ENCODE results near the gene PTPRF.

The PTPRF gene

DNA sequence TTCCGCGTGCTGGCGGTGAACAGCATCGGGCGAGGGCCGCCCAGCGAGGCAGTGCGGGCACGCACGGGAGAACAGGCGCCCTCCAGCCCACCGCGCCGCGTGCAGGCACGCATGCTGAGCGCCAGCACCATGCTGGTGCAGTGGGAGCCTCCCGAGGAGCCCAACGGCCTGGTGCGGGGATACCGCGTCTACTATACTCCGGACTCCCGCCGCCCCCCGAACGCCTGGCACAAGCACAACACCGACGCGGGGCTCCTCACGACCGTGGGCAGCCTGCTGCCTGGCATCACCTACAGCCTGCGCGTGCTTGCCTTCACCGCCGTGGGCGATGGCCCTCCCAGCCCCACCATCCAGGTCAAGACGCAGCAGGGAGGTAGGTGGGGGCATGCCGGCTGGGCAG, 60.5 kb downstream of the PTPRF start:
- TF ChIP-seq, protein P1, sequence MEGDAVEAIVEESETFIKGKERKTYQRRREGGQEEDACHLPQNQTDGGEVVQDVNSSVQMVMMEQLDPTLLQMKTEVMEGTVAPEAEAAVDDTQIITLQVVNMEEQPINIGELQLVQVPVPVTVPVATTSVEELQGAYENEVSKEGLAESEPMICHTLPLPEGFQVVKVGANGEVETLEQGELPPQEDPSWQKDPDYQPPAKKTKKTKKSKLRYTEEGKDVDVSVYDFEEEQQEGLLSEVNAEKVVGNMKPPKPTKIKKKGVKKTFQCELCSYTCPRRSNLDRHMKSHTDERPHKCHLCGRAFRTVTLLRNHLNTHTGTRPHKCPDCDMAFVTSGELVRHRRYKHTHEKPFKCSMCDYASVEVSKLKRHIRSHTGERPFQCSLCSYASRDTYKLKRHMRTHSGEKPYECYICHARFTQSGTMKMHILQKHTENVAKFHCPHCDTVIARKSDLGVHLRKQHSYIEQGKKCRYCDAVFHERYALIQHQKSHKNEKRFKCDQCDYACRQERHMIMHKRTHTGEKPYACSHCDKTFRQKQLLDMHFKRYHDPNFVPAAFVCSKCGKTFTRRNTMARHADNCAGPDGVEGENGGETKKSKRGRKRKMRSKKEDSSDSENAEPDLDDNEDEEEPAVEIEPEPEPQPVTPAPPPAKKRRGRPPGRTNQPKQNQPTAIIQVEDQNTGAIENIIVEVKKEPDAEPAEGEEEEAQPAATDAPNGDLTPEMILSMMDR (IDR thresholded peaks at IDR 0.05; ENCODE audit: insufficient read depth, low read depth, low read length, missing control alignments) = no peak

DNA sequence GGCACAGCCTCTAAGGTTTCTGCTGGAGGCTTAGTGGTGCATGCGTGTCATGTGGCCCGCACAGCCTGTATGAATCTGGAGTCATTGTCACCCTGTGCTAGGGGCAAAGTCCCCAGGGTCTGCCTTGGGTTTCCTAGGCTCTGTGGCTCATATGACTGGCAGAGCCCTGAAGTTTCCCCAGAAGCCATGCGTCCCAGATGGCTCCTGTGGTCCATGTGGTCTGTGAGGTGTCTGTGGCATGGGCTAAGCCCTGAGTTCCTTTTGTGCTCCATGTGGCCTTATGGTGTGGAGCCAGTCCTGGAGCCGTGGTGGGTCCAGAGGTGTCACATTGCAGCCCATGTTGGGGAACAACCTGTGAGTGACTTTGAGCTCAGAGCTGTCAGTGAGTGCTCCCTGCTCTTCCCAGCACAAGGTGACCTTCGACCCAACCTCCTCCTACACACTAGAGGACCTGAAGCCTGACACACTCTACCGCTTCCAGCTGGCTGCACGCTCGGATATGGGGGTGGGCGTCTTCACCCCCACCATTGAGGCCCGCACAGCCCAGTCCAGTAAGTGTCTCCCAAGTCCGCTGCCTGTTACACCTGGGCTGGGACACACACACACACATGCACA, 61.5 kb downstream of the PTPRF start:
- no peak overlapping the region for H3K4me3 ChIP-seq (ENCODE audit: low read length)
- DNase-seq (ENCODE audit: low read depth) = no peak
- TF ChIP-seq, protein P1 (IDR thresholded peaks at IDR 0.05; ENCODE audit: insufficient read depth, low read depth, low read length, missing control alignments) = no peak

More for the DNA sequence above, 60.5 kb downstream of the PTPRF start:
- DNase-seq (ENCODE audit: low read depth) = no peak
- no peak overlapping the region for H3K4me3 ChIP-seq (ENCODE audit: low read length)

DNA sequence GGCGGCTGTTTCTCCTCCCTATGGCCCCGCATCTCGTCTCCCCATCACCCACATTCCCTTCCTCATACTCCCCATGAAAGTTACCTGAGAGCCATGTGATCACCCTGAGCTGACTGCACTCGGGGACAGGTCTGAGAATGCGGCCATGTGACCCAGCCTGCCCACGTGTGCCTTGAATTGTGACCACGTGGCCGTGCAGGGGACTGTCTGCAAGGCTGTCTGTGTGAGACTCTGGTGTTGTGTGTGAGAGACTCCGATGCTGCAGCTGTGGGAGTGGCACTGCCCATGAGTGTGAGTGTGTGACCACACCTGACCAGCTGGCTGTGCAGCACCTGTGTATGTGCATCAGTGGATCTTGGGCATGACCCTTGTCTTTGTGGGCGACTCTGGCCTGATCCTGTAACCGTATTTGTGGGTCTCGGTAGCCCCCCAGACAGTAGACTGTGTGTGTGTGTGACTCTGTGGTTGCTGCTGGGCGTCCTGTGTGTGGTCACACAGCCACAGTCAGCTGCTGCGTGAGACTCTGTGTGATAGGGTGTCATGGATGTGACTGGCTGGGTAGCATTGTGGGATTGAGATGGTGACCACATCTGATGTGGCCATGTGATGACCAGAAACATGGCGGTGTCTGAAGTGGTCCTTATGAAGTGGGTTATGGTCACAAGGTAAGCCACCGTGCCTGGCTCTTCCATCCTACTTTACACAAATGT, 62.4 kb downstream of the PTPRF start:
- H3K4me3 ChIP-seq (ENCODE audit: low read length) = no peak overlapping the region
- no peak for DNase-seq (ENCODE audit: low read depth)
- TF ChIP-seq, protein P1 (IDR thresholded peaks at IDR 0.05; ENCODE audit: insufficient read depth, low read depth, low read length, missing control alignments) = no peak

DNA sequence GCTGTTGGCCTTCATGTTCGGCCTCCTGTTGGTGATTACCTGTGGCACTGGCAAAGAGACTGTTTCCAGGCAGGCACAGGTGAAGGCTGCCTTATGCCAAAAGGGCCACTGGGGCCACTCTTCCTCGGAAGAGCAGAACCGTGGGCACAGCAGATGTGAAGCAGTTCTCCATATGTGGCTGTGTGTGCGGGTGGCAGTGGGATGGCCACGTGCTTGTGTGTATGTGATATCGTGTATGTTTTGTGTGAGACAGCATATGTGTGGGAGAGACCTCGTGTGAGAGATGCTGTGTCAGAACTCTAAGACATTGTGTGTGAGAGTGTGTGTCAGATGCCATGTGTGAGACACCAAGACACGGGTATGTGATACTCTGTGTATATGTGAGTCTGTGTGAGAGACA, 65.9 kb downstream of the PTPRF start:
- H3K4me3 ChIP-seq (ENCODE audit: low read length) = no peak overlapping the region
- DNase-seq (ENCODE audit: low read depth) = no peak
- TF ChIP-seq, protein P1 (IDR thresholded peaks at IDR 0.05; ENCODE audit: insufficient read depth, low read depth, low read length, missing control alignments) = no peak

DNA sequence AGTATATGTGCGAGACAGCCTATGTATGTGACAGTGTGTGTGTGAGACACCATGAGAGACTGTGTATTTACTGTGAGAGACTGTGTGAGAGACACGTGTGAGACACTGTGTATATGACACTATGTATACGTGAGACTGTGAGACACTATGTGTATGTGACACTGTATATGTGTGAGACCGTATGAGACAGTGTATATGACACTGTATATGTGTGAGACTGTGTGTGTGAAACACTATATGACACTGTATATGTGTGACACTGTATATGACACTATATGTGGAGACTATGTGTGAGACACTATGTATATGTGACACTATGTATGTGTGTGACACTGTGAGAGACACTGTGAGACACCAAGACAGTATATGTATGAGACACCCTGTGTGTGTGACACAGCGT, 66.3 kb downstream of the PTPRF start:
- no peak overlapping the region for H3K4me3 ChIP-seq (ENCODE audit: low read length)
- TF ChIP-seq, protein P1 (IDR thresholded peaks at IDR 0.05; ENCODE audit: insufficient read depth, low read depth, low read length, missing control alignments) = no peak
- DNase-seq (ENCODE audit: low read depth) = no peak

DNA sequence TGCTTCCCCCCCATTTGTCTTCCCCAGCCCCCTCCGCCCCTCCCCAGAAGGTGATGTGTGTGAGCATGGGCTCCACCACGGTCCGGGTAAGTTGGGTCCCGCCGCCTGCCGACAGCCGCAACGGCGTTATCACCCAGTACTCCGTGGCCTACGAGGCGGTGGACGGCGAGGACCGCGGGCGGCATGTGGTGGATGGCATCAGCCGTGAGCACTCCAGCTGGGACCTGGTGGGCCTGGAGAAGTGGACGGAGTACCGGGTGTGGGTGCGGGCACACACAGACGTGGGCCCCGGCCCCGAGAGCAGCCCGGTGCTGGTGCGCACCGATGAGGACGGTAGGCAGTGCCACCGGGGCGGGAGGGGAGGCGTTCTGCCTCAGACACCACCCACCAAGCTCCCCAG, 67.0 kb downstream of the PTPRF start:
- TF ChIP-seq, protein P1 (IDR thresholded peaks at IDR 0.05; ENCODE audit: insufficient read depth, low read depth, low read length, missing control alignments) = no peak
- no peak for DNase-seq (ENCODE audit: low read depth)
- H3K4me3 ChIP-seq (ENCODE audit: low read length) = no peak overlapping the region

DNA sequence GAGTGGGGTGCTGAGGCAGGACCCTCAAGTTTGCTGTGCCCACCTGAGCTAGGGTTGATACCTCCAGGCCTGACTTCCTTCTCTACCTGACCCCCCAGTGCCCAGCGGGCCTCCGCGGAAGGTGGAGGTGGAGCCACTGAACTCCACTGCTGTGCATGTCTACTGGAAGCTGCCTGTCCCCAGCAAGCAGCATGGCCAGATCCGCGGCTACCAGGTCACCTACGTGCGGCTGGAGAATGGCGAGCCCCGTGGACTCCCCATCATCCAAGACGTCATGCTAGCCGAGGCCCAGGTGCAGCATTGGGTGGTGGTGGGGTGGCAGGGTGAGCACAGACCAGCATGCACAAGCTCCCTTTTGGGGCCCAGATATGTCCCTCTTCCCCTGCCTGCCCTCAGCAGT, 67.9 kb downstream of the PTPRF start:
- no peak for DNase-seq (ENCODE audit: low read depth)
- H3K4me3 ChIP-seq (ENCODE audit: low read length) = no peak overlapping the region
- TF ChIP-seq, protein P1 (IDR thresholded peaks at IDR 0.05; ENCODE audit: insufficient read depth, low read depth, low read length, missing control alignments) = no peak

All from epithelial cell of esophagus (primary cell).